Measurements from ENCODE around the gene GPER1. TPM values are rescaled to one million over a fixed set of nuclear protein-coding genes. Genes with fewer than 3 reads are reported as not detected.
A peak's percentile ranks its signal among the peaks of the same experiment; 100 is the strongest.

Gene GPER1
- total RNA-seq, 2 experiments from 2014 or later: not detected

DNA sequence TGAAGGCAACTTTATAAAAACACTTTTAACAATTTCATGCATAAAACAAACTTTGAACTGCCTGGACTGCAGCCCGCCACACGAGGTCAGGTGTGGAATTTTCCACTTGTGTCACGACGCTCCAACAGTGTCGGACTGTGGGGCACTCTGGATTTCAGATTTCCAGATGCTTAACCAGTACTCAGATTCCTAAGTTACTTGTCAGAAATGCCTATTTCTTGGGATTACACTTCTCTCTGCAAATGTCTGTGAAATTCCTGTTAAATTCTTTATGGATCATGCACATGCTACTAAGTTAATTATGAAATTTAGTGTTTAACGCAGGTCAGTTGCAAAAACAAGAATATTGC, 473 bp upstream of the GPER1 start:
- CTCF ChIA-PET: no interaction called here
- POLR2A ChIA-PET: no interaction called here
- intact Hi-C loops (cut with DNase I, micrococcal nuclease): loop anchor here (1.0 to 2.0 kb wide), 2 partner anchors 89 kb away; no protein-coding TSS in a partner anchor
- Mint-ChIP-seq H3K4me1 (ENCODE audit: low read depth) (peaks cover 8% of the 10 kb centered on the region), H3K9me3 (no peaks in the 10 kb centered on the region), H3K4me3 (peak overlapping the region; percentile 39), H3K36me3 (ENCODE audit: low read depth) (no peaks in the 10 kb centered on the region), H3K27me3 (no peaks in the 10 kb centered on the region), H3K27ac (no peak overlapping the region)
- Histone ChIP-seq H3K27me3 (ENCODE audit: control insufficient read depth in 1 of 2, insufficient read depth in 2 of 2, low read length in 2 of 2) (no peaks in the 10 kb centered on the region), H3K36me3 (ENCODE audit: insufficient read depth, low read length) (no peaks in the 10 kb centered on the region), H3K9me3 (ENCODE audit: control insufficient read depth in 1 of 2, insufficient read depth in 1 of 2, low read length in 2 of 2) (no peaks in the 10 kb centered on the region), H3K27ac (ENCODE audit: low read depth in 1 of 2, low read length in 2 of 2) (no peak overlapping the region), H3K4me1 (ENCODE audit: insufficient read depth, low read length) (peaks cover 11% of the 10 kb centered on the region), H3K4me3 (ENCODE audit: low read length) (no peak overlapping the region)
- DNase-seq: no peak
- TF ChIP-seq, protein P1, sequence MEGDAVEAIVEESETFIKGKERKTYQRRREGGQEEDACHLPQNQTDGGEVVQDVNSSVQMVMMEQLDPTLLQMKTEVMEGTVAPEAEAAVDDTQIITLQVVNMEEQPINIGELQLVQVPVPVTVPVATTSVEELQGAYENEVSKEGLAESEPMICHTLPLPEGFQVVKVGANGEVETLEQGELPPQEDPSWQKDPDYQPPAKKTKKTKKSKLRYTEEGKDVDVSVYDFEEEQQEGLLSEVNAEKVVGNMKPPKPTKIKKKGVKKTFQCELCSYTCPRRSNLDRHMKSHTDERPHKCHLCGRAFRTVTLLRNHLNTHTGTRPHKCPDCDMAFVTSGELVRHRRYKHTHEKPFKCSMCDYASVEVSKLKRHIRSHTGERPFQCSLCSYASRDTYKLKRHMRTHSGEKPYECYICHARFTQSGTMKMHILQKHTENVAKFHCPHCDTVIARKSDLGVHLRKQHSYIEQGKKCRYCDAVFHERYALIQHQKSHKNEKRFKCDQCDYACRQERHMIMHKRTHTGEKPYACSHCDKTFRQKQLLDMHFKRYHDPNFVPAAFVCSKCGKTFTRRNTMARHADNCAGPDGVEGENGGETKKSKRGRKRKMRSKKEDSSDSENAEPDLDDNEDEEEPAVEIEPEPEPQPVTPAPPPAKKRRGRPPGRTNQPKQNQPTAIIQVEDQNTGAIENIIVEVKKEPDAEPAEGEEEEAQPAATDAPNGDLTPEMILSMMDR (IDR thresholded peaks at IDR 0.05): no peak
- ATAC-seq (ENCODE audit: poor library complexity): no peak

DNA sequence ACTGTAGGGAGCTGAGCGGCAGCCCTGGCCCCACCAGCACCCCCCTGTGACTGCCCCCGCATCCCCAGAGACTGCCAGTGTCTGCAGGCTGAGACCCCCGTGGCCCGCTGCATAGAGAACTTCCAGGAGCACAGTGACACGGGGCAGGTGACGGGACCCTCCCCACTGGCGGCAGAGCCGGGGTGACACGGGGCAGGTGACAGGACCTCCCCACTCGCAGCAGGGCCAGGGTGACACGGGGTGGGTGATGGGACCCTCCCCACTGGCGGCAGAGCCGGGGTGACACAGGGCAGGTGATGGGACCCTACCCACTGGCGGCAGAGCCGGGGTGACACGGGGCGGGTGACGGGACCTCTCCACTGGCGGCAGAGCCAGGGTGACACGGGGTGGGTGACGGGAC, 2.3 kb downstream of the GPER1 start:
- Histone ChIP-seq H3K36me3 (ENCODE audit: insufficient read depth, low read length) (no peaks in the 10 kb centered on the region), H3K27ac (ENCODE audit: low read depth in 1 of 2, low read length in 2 of 2) (no peak overlapping the region), H3K4me3 (ENCODE audit: low read length) (no peak overlapping the region), H3K27me3 (ENCODE audit: control insufficient read depth in 1 of 2, insufficient read depth in 2 of 2, low read length in 2 of 2) (no peaks in the 10 kb centered on the region), H3K4me1 (ENCODE audit: insufficient read depth, low read length) (peaks cover 11% of the 10 kb centered on the region), H3K9me3 (ENCODE audit: control insufficient read depth in 1 of 2, insufficient read depth in 1 of 2, low read length in 2 of 2) (no peaks in the 10 kb centered on the region)
- Mint-ChIP-seq H3K9me3 (no peaks in the 10 kb centered on the region), H3K36me3 (ENCODE audit: low read depth) (no peaks in the 10 kb centered on the region), H3K4me1 (ENCODE audit: low read depth) (peaks cover 8% of the 10 kb centered on the region), H3K4me3 (no peak overlapping the region), H3K27me3 (no peaks in the 10 kb centered on the region), H3K27ac (no peak overlapping the region)
- CTCF ChIA-PET: no interaction called here
- intact Hi-C loops (cut with DNase I, micrococcal nuclease): no loop called here
- no peak for ATAC-seq (ENCODE audit: poor library complexity)
- POLR2A ChIA-PET: no interaction called here
- DNase-seq: no peak
- TF ChIP-seq, protein P1 (IDR thresholded peaks at IDR 0.05): no peak

DNA sequence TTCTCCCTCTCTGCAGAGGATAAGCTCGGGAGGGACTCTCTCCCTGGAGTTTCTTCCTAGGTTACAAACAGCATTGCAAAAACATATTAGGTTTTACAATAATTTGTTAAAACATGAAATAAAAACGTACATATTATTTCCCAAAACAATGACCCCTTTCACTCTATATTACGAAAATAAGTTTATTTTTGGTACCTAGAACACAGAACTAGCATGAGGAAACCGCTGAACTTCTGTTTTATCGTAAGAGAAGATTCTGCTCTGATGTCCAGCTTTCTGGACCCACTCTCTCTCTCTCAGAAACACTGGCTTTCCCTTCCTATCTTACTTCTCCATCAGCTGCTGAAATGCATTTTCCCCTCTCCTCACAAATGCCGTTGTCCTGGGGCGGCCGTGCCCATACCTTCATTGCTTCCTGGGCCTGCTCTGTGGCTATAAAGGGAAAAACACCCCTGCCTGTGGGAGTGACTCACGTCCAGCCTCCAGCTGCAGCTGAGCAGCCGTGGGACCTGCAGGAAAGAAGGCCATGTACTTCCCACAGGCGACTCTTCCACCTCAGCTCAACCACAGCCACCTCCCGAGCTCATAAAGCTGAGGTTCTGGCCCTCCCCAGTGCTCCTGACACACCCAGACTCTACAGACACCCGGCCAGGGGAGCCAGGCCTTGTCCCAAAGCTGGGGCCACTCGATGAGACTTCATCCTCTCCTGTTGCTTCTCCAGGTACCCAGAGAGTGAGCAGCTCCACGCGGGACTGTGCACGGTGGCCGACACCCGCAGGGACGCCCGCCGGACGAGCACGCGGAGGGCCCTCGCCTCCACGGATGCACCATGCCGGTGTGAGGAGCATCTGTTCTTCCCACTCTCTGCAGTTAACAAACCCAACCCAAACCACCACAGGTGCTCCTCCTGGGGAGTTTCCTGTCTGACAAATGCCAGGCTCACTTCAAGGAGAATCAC, 3.1 kb downstream of the GPER1 start:
- no peak for ATAC-seq (ENCODE audit: poor library complexity)
- peak in 1 of 14 experiments; percentile 25 for DNase-seq
- CTCF ChIA-PET: interaction anchor here (1.6 kb wide), 1 partner anchor 25 kb away, joined by 5 read pairs; no protein-coding TSS in a partner anchor
- POLR2A ChIA-PET: no interaction called here
- no peaks in the 10 kb centered on the region for H3K36me3 ChIP-seq (ENCODE audit: insufficient read depth, low read length)
- Mint-ChIP-seq H3K36me3 (ENCODE audit: low read depth) (no peaks in the 10 kb centered on the region), H3K9me3 (no peaks in the 10 kb centered on the region), H3K27me3 (no peaks in the 10 kb centered on the region), H3K27ac (no peak overlapping the region), H3K4me1 (ENCODE audit: low read depth) (peaks cover 8% of the 10 kb centered on the region), H3K4me3 (no peak overlapping the region)
- H3K4me1 ChIP-seq (ENCODE audit: insufficient read depth, low read length): peaks cover 11% of the 10 kb centered on the region
- H3K27ac ChIP-seq (ENCODE audit: low read depth in 1 of 2, low read length in 2 of 2): no peak overlapping the region
- TF ChIP-seq, protein P1 (IDR thresholded peaks at IDR 0.05): no peak
- no peaks in the 10 kb centered on the region for H3K9me3 ChIP-seq (ENCODE audit: control insufficient read depth in 1 of 2, insufficient read depth in 1 of 2, low read length in 2 of 2)
- intact Hi-C loops (cut with DNase I, micrococcal nuclease): no loop called here
- H3K27me3 ChIP-seq (ENCODE audit: control insufficient read depth in 1 of 2, insufficient read depth in 2 of 2, low read length in 2 of 2): no peaks in the 10 kb centered on the region
- no peak overlapping the region for H3K4me3 ChIP-seq (ENCODE audit: low read length)

All from CD4-positive, alpha-beta T cell (primary cell).